HFFc6 (cell line): ENCODE results near the gene PCARE. TPM values are rescaled to one million over a fixed set of nuclear protein-coding genes. Genes with fewer than 3 reads are reported as not detected.

Source experiments
- DNase-seq: peaks from one replicate; pipeline ENCODE4 v3.0.0-alpha.2; 2018
- H3K27ac Mint-ChIP-seq: 2 replicates; pipeline ENCODE4 v1.8.0; 2020; ENCODE audit warnings: mild to moderate bottlenecking, mixed read lengths
- H3K27me3 Mint-ChIP-seq: 2 replicates; pipeline ENCODE4 v1.8.0; 2021; ENCODE audit warnings: mild to moderate bottlenecking, moderate library complexity, mixed read lengths; ENCODE audit not compliant: insufficient read depth
- H3K36me3 Mint-ChIP-seq: 2 replicates; pipeline ENCODE4 v1.8.0; 2021; ENCODE audit warnings: low read depth, mixed read lengths
- H3K4me1 Mint-ChIP-seq: 2 replicates; pipeline ENCODE4 v1.8.0; 2020; ENCODE audit warnings: low read depth, mixed read lengths
- H3K4me3 Mint-ChIP-seq: 2 replicates; pipeline ENCODE4 v1.8.0; 2020; ENCODE audit warnings: mild to moderate bottlenecking, moderate library complexity, mixed read lengths
- H3K9me3 Mint-ChIP-seq: 2 replicates; pipeline ENCODE4 v1.8.0; 2020; ENCODE audit warnings: mild to moderate bottlenecking, mixed read lengths
- total RNA-seq, 6 experiments: library from RNA; stranded (reverse); fragmentation: NEBNext Ultra II Directional; extraction: Animal tissue kit (Norgen Biotek cat#: 25700); gene quantifications; 2 replicates in 1 of 6; 3 replicates in 5 of 6; pipeline ENCODE4 v1.2.3, GENCODE V29; 2021
- TF ChIP-seq, protein P1 (sequence below): fragments of 200-600 bp; sonication (generic); IDR thresholded peaks from 2 replicates; pipeline ENCODE4 v1.5.0; 2021; ENCODE audit warnings: antibody characterized with exemption, mild to moderate bottlenecking

The PCARE gene
- total RNA-seq, 6 experiments from 2014 or later, result not detected

DNA sequence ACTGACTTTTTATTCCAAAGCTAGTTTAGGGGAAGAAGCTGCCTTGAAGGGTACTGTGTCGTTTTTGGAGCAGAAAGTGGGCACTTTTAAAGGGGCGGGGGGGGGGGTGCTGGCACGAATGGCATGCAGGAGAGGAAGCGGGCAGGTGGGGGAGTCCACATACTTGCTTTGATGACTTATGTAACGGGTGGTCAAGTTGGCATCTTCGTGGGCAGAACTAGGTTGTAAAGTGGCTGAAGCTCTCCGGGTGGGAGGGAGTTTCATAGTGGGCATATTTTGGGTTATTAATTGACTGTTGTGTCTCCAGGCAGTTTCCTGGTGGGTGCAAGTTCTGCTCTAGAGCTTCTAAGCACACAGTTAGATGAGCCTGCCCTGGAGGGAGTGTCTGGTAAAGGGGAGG is 19.9 kb downstream of the PCARE start:
- no peak for DNase-seq
- Mint-ChIP-seq H3K27ac (no peak overlapping the region), H3K9me3 (no peaks in the 10 kb centered on the region), H3K4me3 (no peak overlapping the region), H3K4me1 (no peaks in the 10 kb centered on the region), H3K27me3 (peaks cover 12% of the 10 kb centered on the region), H3K36me3 (no peaks in the 10 kb centered on the region)
- TF ChIP-seq, protein P1, sequence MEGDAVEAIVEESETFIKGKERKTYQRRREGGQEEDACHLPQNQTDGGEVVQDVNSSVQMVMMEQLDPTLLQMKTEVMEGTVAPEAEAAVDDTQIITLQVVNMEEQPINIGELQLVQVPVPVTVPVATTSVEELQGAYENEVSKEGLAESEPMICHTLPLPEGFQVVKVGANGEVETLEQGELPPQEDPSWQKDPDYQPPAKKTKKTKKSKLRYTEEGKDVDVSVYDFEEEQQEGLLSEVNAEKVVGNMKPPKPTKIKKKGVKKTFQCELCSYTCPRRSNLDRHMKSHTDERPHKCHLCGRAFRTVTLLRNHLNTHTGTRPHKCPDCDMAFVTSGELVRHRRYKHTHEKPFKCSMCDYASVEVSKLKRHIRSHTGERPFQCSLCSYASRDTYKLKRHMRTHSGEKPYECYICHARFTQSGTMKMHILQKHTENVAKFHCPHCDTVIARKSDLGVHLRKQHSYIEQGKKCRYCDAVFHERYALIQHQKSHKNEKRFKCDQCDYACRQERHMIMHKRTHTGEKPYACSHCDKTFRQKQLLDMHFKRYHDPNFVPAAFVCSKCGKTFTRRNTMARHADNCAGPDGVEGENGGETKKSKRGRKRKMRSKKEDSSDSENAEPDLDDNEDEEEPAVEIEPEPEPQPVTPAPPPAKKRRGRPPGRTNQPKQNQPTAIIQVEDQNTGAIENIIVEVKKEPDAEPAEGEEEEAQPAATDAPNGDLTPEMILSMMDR, result no peak

DNA sequence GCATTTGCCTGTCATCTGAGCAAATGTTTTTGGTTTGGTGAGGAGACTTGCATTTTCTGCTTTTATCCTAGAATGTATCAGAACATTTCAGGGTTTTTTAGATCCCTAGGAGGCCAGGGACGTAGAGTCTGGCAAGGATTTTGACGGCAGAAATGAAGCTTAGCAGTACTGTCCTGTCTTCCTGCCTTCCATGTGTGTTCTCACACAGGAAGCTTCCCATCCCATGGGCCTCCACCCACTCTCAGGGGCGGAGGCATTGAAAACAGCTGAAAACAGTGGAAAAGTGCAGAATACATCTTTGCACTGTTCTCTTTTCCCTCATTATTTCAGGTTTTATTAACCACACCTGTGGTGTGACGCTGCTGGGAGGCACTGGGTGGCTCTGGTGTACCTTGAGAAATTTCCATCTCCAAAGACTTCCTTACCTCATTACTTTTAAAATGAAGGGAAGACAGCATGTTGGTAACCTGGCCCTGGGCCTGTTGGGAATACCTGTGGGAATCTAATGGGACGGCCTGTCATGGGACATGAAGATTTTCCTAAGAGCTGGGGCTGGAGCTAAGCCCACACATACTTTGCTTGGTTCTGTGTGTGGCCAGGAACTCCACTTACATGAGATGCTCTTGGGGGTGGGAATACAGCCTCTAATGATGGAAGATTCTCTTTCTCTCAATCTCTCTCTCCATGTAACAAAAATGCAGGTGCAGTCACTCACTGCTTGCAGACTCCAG is 20.5 kb downstream of the PCARE start:
- Mint-ChIP-seq H3K36me3 (no peaks in the 10 kb centered on the region), H3K9me3 (no peaks in the 10 kb centered on the region), H3K27me3 (peaks cover 13% of the 10 kb centered on the region), H3K4me3 (no peak overlapping the region), H3K4me1 (no peaks in the 10 kb centered on the region), H3K27ac (no peak overlapping the region)
- TF ChIP-seq, protein P1, result no peak; the same call in 1 of the 2 replicates
- no peak for DNase-seq

DNA sequence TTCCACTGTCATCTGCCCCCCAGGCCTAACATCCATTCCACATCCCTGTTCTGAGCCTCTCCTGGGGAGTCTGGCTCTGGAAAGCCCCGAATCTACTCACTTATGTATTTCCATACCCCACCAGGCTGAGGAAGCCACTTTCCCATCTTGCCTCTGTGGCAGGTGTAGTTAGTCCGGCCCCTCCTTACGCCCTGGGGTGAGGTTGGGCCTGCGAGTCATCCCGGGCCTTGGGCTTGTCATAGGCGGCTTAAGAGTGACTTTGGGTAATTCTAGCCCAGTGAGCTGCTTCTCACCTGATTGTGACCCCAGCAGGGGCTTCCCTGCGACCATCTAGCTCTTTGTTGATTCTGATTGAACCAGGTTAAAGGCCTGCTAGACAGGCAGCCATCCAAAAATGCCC is 21.1 kb downstream of the PCARE start:
- Mint-ChIP-seq H3K27ac (no peak overlapping the region), H3K36me3 (no peaks in the 10 kb centered on the region), H3K9me3 (no peaks in the 10 kb centered on the region), H3K27me3 (peaks cover 13% of the 10 kb centered on the region), H3K4me3 (no peak overlapping the region), H3K4me1 (no peaks in the 10 kb centered on the region)
- no peak for DNase-seq
- TF ChIP-seq, protein P1, result no peak

DNA sequence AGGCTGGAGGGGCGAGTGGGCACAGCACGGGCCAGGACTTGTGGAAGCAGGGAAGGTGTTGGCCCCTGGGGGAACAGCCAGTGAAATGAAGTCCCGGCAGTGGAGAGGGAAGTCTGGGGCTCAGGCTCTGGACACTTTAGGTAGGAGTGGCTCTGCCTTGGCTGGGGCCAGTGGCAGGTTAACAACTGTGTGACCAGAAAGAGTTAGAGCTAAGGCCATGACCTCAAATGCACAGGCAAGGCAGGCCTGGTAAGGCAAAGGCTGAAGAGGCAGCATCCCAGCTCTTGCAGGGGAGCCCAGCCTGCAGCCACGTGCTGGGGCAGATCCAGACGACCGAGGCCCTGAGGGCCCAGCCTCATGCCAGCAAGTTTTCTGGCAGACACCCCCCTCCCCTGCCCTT is 21.5 kb downstream of the PCARE start:
- H3K27ac Mint-ChIP-seq, result no peak overlapping the region
- TF ChIP-seq, protein P1, result no peak
- peaks cover 12% of the 10 kb centered on the region for H3K27me3 Mint-ChIP-seq
- H3K9me3 Mint-ChIP-seq, result no peaks in the 10 kb centered on the region
- no peaks in the 10 kb centered on the region for H3K4me1 Mint-ChIP-seq
- H3K36me3 Mint-ChIP-seq, result no peaks in the 10 kb centered on the region
- no peak for DNase-seq
- no peak overlapping the region for H3K4me3 Mint-ChIP-seq

DNA sequence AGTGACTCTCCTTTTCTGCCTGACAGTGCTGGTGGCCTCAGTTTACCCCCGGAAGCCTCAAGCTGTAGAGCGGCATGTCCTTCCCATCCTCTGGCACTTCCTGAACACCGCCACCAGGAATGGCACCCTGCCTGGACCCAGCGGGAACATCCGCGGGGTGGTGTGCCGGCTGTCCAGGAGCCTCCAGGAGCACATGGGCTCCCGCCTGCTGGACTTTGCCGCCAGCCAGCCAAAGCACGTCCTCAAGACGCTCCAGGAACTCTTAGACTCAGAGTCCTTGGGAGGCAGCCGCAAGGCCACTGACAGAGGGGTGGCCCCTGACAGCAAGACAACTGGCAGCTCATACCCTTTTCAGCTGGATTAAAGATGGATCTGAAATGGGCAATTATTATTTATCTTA is 22.6 kb downstream of the PCARE start:
- DNase-seq, result no peak
- TF ChIP-seq, protein P1, result no peak

More for the DNA sequence above, 22.6 kb downstream of the PCARE start:
- Mint-ChIP-seq H3K27me3 (peaks cover 11% of the 10 kb centered on the region), H3K27ac (no peak overlapping the region), H3K4me1 (no peaks in the 10 kb centered on the region), H3K9me3 (no peaks in the 10 kb centered on the region), H3K36me3 (no peaks in the 10 kb centered on the region), H3K4me3 (no peak overlapping the region)
